Aortic smooth muscle cell (primary cell): ENCODE results near the gene MS4A13. TPM values are rescaled to one million over a fixed set of nuclear protein-coding genes. Genes with fewer than 3 reads are reported as not detected.

Experiments used
- total RNA-seq: library from RNA; depleted of rRNA; stranded (reverse); fragments of >200 nt; gene quantifications from 2 replicates; pipeline ENCODE4 v1.2.3, GENCODE V29; 2014

The MS4A13 gene, protein sequence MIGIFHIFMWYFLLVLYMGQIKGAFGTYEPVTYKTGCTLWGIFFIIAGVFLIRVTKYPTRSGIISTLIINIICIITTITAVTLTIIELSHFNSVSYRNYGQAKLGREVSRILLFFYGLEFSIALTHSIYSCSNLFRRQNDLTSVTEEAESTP
- not detected in 2 replicates for total RNA-seq

GRCh38 chr11:60515144-60515855 is at the start of gene MS4A13:
Gene MS4A13, plus strand, starts transcription at chr11:60515392. Its CDS starts 2,692 bp downstream, at chr11:60518084.

GRCh38 chr11:60492488-60493009 is 22.6 kb upstream of the MS4A13 start, which contains the start of gene MS4A12:
Gene MS4A12, plus strand, starts transcription at chr11:60492778. Its CDS starts 4,541 bp downstream, at chr11:60497319.

Other genes starting within 250 kb of the MS4A13 start
- not detected in 2 replicates for gene MS4A4A, start 234.7 kb upstream of the MS4A13 start, total RNA-seq
- gene MS4A6E, start 188.1 kb upstream of the MS4A13 start, total RNA-seq: not detected in 2 replicates
- gene MS4A7, start 136.9 kb upstream of the MS4A13 start, total RNA-seq: not detected in 2 replicates
- not detected in 2 replicates for gene MS4A14, start 118.9 kb upstream of the MS4A13 start, total RNA-seq
- not detected in 2 replicates for gene MS4A5, start 85.8 kb upstream of the MS4A13 start, total RNA-seq
- gene MS4A1, start 59.5 kb upstream of the MS4A13 start, total RNA-seq: not detected in 2 replicates
- not detected in 2 replicates for gene MS4A12, start 22.6 kb upstream of the MS4A13 start, total RNA-seq
- gene MS4A8, start 184.2 kb downstream of the MS4A13 start, total RNA-seq: not detected in 2 replicates
- gene MS4A18, start 209.3 kb downstream of the MS4A13 start, total RNA-seq: not detected in 2 replicates
- gene MS4A15, start 241.5 kb downstream of the MS4A13 start, total RNA-seq: not detected in 2 replicates